ENCODE data around the gene SH3BP1. TPM values are rescaled to one million over a fixed set of nuclear protein-coding genes. Genes with fewer than 3 reads are reported as not detected.

The SH3BP1 gene
- total and polyA plus RNA-seq, 9 of the 15 experiments (the other 6 are each of a cell fraction or from before 2014, with no cell fraction given): 0.10 to 36.2 (median 10.4) TPM

DNA sequence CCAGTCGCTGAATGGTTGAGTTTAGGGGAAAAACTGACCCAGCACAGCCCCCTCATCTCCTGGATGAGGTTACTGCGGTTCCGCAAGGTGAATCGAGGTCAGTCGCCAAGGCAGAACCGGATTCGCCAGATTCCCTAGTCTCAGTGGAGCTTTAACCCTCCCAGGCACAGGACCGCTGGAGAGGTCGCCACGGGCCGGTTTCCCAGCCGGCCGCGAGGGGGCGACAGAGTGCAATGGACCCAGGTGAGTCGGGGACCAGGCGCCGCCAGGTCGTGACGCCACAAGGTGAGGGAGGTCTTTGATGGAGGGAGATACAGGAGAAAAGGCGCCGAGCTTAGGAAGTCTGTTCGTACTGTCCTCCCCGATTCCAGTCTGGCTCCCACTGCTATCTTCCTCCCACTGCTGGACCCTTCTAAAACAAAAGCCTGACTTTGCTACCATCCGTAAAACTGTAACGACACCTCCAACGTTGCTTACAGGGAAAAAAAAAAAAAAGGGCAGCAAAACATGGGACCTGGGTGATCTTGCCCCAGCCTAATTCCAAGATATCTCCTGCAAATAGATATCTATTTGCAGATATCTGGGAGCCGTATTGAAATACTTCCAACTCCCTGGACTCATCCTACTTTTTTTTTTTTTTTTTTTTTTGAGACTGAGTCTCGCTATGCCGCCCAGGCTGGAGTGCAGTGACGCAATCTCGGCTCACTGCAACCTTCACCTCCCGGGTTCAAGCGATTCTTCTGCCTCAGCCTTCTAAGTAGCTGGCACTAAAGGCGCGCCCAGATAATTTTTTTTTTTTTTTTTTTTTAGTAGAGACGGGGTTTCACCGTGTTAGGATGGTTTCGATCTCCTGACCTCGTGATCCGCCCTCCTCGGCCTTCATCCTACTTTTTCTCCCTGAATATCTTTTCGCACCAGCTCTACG is 32.2 kb upstream of the SH3BP1 start (continued):
- TF ChIP-seq, protein P1, sequence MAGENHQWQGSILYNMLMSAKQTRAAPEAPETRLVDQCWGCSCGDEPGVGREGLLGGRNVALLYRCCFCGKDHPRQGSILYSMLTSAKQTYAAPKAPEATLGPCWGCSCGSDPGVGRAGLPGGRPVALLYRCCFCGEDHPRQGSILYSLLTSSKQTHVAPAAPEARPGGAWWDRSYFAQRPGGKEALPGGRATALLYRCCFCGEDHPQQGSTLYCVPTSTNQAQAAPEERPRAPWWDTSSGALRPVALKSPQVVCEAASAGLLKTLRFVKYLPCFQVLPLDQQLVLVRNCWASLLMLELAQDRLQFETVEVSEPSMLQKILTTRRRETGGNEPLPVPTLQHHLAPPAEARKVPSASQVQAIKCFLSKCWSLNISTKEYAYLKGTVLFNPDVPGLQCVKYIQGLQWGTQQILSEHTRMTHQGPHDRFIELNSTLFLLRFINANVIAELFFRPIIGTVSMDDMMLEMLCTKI (IDR thresholded peaks at IDR 0.05; ENCODE audit: partially characterized antibody): no peak
- TF ChIP-seq POLR2A (conservative IDR thresholded peaks at IDR 0.05): no peak
- peak; percentile 66; the same call in 1 of the 2 replicates for TF ChIP-seq RB1 (IDR thresholded peaks at IDR 0.05; ENCODE audit: low read depth)
- TF ChIP-seq CREB1 (IDR thresholded peaks at IDR 0.05): peak; percentile 45; the same call in 1 of the 2 replicates
- TF ChIP-seq CREB1 (CRISPR knock-in tag; IDR thresholded peaks at IDR 0.05): peak; percentile 53; the same call in 1 of the 2 replicates
- TF ChIP-seq FOXM1 (IDR thresholded peaks at IDR 0.05; ENCODE audit: low read depth): no peak
- TF ChIP-seq FOXM1 (CRISPR knock-in tag; IDR thresholded peaks at IDR 0.05; ENCODE audit: low read depth): no peak
- no peak for TF ChIP-seq HDGF (IDR thresholded peaks at IDR 0.05)
- no peak for TF ChIP-seq RBM22 (IDR thresholded peaks at IDR 0.05; ENCODE audit: low read depth, low read length, poor library complexity, severe bottlenecking)
- no peak for TF ChIP-seq HIVEP1 (CRISPR knock-in tag; IDR thresholded peaks at IDR 0.05)
- TF ChIP-seq, protein P2, sequence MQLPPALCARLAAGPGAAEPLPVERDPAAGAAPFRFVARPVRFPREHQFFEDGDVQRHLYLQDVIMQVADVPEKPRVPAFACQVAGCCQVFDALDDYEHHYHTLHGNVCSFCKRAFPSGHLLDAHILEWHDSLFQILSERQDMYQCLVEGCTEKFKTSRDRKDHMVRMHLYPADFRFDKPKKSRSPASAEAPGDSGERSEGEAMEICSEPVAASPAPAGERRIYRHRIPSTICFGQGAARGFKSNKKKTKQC (CRISPR knock-in tag; IDR thresholded peaks at IDR 0.05): no peak
- no peak for TF ChIP-seq ZNF212 (CRISPR knock-in tag; IDR thresholded peaks at IDR 0.05)
- no peak for TF ChIP-seq RFX5 (IDR thresholded peaks at IDR 0.05; ENCODE audit: low read depth, low read length)
- no peak for TF ChIP-seq ZBTB17 (CRISPR knock-in tag; IDR thresholded peaks at IDR 0.05)
- TF ChIP-seq, protein P3, sequence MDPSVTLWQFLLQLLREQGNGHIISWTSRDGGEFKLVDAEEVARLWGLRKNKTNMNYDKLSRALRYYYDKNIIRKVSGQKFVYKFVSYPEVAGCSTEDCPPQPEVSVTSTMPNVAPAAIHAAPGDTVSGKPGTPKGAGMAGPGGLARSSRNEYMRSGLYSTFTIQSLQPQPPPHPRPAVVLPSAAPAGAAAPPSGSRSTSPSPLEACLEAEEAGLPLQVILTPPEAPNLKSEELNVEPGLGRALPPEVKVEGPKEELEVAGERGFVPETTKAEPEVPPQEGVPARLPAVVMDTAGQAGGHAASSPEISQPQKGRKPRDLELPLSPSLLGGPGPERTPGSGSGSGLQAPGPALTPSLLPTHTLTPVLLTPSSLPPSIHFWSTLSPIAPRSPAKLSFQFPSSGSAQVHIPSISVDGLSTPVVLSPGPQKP (CRISPR knock-in tag; IDR thresholded peaks at IDR 0.05): no peak
- no peak for TF ChIP-seq ATF1 (CRISPR knock-in tag; IDR thresholded peaks at IDR 0.05)
- TF ChIP-seq ATF1 (tag; IDR thresholded peaks at IDR 0.05): peak; percentile 83
- TF ChIP-seq MIER1 (IDR thresholded peaks at IDR 0.05; ENCODE audit: low read depth): no peak
- TF ChIP-seq SRSF7 (optimal IDR thresholded peaks at IDR 0.05; ENCODE audit: low read depth, low read length): no peak
- no peak for TF ChIP-seq YY1 (IDR thresholded peaks at IDR 0.05; ENCODE audit: borderline replicate concordance in 1 of 3, control insufficient read depth in 1 of 3, extremely low read depth in 1 of 3, insufficient read depth in 3 of 3, insufficient read length in 1 of 3, insufficient replicate concordance in 2 of 3, low read depth in 1 of 3, low read length in 2 of 3)
- peak; percentile 38 for TF ChIP-seq ZNF384 (IDR thresholded peaks at IDR 0.05; ENCODE audit: low read depth, low read length)
- no peak for TF ChIP-seq TCF7L2 (IDR thresholded peaks at IDR 0.05; ENCODE audit: low read depth, low read length)
- peak; percentile 65 for TF ChIP-seq SMARCA4 (IDR thresholded peaks at IDR 0.05)
- peak; percentile 31; the same call in 1 of the 2 replicates for TF ChIP-seq JUND (IDR thresholded peaks at IDR 0.05; ENCODE audit: borderline replicate concordance, low read depth, low read length)
- no peak; the same call in 2 of the 3 replicates for TF ChIP-seq JUND (tag; IDR thresholded peaks at IDR 0.05; ENCODE audit: borderline replicate concordance, low read depth, low read length)
